LNCAP (cell line): Measurements from ENCODE around the gene JAKMIP1.

Experiments
- CTCF ChIP-seq: fragments of 450-650 bp; IDR thresholded peaks from 2 replicates; pipeline ENCODE4 v1.5.1; 2017; ENCODE audit warnings: mild to moderate bottlenecking

Gene JAKMIP1

GRCh38 chr4:6216588-6216987 lies 16.2 kb upstream of the JAKMIP1 start:
- no peak for TF ChIP-seq CTCF

- no peak for TF ChIP-seq CTCF
Observed at GRCh38 chr4:6209921-6210320, 9.6 kb upstream of the JAKMIP1 start.

- no peak for TF ChIP-seq CTCF
Observed at GRCh38 chr4:6208416-6208815, 8.1 kb upstream of the JAKMIP1 start.

GRCh38 chr4:6207602-6208001 lies 7.3 kb upstream of the JAKMIP1 start:
- no peak for TF ChIP-seq CTCF

GRCh38 chr4:6206771-6207290 lies 6.5 kb upstream of the JAKMIP1 start:
- TF ChIP-seq CTCF, result no peak

- TF ChIP-seq CTCF, result no peak
Observed at GRCh38 chr4:6205973-6206372, 5.6 kb upstream of the JAKMIP1 start.

- no peak for TF ChIP-seq CTCF
Observed at GRCh38 chr4:6205567-6205931, 5.2 kb upstream of the JAKMIP1 start.

GRCh38 chr4:6204871-6205566 lies 4.7 kb upstream of the JAKMIP1 start:
- TF ChIP-seq CTCF, result no peak
